HepG2 (cell line): ENCODE measurements around the gene SCARF1. TPM values are rescaled to one million over a fixed set of nuclear protein-coding genes. Genes with fewer than 3 reads are reported as not detected.
A peak's percentile ranks its signal among the peaks of the same experiment; 100 is the strongest.

Experiments
- EHMT2 ChIP-seq: fragments of 200-600 bp; sonication (generic); IDR thresholded peaks from 2 replicates; pipeline ENCODE4 v1.7.0; 2017; ENCODE audit warnings: antibody characterized with exemption, low read depth, low read length, borderline replicate concordance
- GABPB1 ChIP-seq: IDR thresholded peaks from 2 replicates; pipeline ENCODE4 v1.6.1; 2016; ENCODE audit warnings: mild to moderate bottlenecking, missing genetic modification reagents, moderate library complexity, missing compliant biosample characterization
- GATA4 ChIP-seq: sonication (generic); IDR thresholded peaks from 2 replicates; pipeline ENCODE4 v1.6.1; 2016; ENCODE audit warnings: antibody characterized with exemption, low read depth, borderline replicate concordance
- HMG20A ChIP-seq: IDR thresholded peaks from 2 replicates; pipeline ENCODE4 v1.6.1; 2016; ENCODE audit warnings: borderline replicate concordance
- MEF2D ChIP-seq: sonication (generic); formaldehyde crosslinking; IDR thresholded peaks from 2 replicates; pipeline ENCODE4 v1.5.1; 2020; ENCODE audit warnings: mild to moderate bottlenecking, missing genetic modification reagents
- NBN ChIP-seq: fragments of 450-650 bp; conservative IDR thresholded peaks from 2 replicates; pipeline ENCODE4 v1.6.1; 2017
- SIN3A ChIP-seq: IDR thresholded peaks from 2 replicates; pipeline ENCODE4 v1.6.1; 2011; ENCODE audit warnings: low read depth, mild to moderate bottlenecking, control low read depth, low read length, borderline replicate concordance
- SMC3 ChIP-seq: IDR thresholded peaks from 2 replicates; pipeline ENCODE4 v1.6.1; 2011; ENCODE audit warnings: low read length, improper control_type of control experiment
- SP2 ChIP-seq: sonication (generic); formaldehyde crosslinking; IDR thresholded peaks from 2 replicates; pipeline ENCODE4 v1.5.1; 2020; ENCODE audit warnings: mild to moderate bottlenecking, missing genetic modification reagents
- XRCC5 ChIP-seq: fragments of 200-400 bp; formaldehyde crosslinking; optimal IDR thresholded peaks from 2 replicates; pipeline ENCODE3; 2017; ENCODE audit warnings: mild to moderate bottlenecking, low read length
- ZBTB7A ChIP-seq: sonication (generic); formaldehyde crosslinking; IDR thresholded peaks from 2 replicates; pipeline ENCODE4 v1.8.0; 2022; ENCODE audit warnings: mild to moderate bottlenecking, missing genetic modification reagents
- ZNF260 ChIP-seq: sonication (generic); formaldehyde crosslinking; IDR thresholded peaks from 2 replicates; pipeline ENCODE4 v1.4.0; 2020; ENCODE audit warnings: missing genetic modification reagents, low read depth, mild to moderate bottlenecking, borderline replicate concordance
- ZNF30 ChIP-seq: sonication (generic); formaldehyde crosslinking; IDR thresholded peaks from 2 replicates; pipeline ENCODE4 v1.5.0; 2020; ENCODE audit warnings: mild to moderate bottlenecking, missing genetic modification reagents
- ZNF333 ChIP-seq: sonication (generic); formaldehyde crosslinking; IDR thresholded peaks from 2 replicates; pipeline ENCODE4 v1.4.0; 2020; ENCODE audit warnings: mild to moderate bottlenecking, missing genetic modification reagents, borderline replicate concordance
- polyA plus RNA-seq, 8 experiments: library from polyadenylated mRNA; depleted of rRNA in 3 of 8; stranded (reverse) in 7 of 8; unstranded in 1 of 8; fragments of >200 nt; fragmentation: Illumina TruSeq in 4 of 8; extraction: Trizol in 4 of 8; gene quantifications; 2 replicates each; pipeline versions ENCODE4 v1.2.1 to v1.2.3, GENCODE V29; 2011 to 2016; ENCODE audit warnings: low read depth in 4 of 8, missing spikeins in 1 of 8, mixed read lengths in 1 of 8; ENCODE audit not compliant: insufficient read depth in 1 of 8
- total RNA-seq, 5 experiments: library from RNA; depleted of rRNA; stranded (reverse); fragments of >200 nt; fragmentation: Illumina TruSeq; extraction: Trizol; gene quantifications; 2 replicates each; pipeline ENCODE4 v1.2.3, GENCODE V29; 2016; ENCODE audit warnings: low read depth in 1 of 5
- TF ChIP-seq, protein P1 (sequence below): sonication (generic); formaldehyde crosslinking; IDR thresholded peaks from 2 replicates; pipeline ENCODE4 v1.5.1; 2020; ENCODE audit warnings: mild to moderate bottlenecking, moderate library complexity, missing genetic modification reagents
- TF ChIP-seq, protein P2 (sequence below): IDR thresholded peaks from 2 replicates; pipeline ENCODE4 v1.6.1; 2016
- TF ChIP-seq, protein P3 (sequence below): sonication (generic); formaldehyde crosslinking; IDR thresholded peaks from 2 replicates; pipeline ENCODE4 v1.8.0; 2022; ENCODE audit warnings: mild to moderate bottlenecking, missing genetic modification reagents; ENCODE audit not compliant: insufficient replicate concordance
- TF ChIP-seq, protein P4 (sequence below): conservative IDR thresholded peaks from 2 replicates; pipeline ENCODE4 v1.6.1; 2018; ENCODE audit warnings: missing genetic modification reagents

The SCARF1 gene
- total and polyA plus RNA-seq, 2 of the 13 experiments (the other 11 are each of a cell fraction or from before 2014, with no cell fraction given): 0.24 to 0.71 TPM

DNA sequence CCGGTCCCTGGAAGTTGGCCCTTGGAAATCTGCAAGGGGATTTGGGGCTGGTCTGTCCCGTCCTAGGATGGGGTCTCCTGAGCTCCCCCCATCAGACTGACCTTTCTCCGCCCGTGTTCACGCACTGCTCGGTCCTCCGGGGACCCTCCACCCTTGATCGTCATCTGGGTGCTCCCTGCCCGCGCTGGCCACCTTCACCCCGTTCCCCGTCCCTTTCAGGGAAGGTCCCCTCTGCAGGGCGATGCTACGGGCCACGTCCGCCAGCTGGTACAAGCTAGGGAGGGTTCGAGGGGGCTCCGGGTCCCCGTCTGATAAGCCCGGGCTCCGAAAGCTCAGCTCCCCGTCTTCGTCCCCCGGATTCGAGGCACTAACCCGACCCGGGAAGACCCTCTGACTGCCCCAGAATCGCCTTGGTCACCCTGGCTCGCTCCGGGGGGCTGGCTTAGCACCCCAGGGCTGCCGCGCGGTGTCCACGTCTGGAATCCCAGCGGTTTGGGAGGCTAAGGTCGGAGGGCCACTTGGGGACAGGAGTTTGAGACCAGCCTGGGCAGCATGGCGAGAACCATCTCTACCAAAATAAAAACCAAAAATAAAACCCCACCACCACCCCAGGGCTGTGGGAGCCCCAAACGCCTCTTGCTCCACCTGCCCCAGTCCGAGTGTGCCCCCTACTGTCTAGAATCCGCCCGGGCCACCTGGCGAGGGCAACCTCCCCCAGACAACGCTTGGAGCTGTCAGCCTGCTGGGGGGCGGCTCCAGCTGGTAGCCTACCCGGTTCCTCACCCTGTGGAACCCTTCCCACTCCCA lies 15.8 kb downstream of the SCARF1 start (continued):
- TF ChIP-seq, protein P1, sequence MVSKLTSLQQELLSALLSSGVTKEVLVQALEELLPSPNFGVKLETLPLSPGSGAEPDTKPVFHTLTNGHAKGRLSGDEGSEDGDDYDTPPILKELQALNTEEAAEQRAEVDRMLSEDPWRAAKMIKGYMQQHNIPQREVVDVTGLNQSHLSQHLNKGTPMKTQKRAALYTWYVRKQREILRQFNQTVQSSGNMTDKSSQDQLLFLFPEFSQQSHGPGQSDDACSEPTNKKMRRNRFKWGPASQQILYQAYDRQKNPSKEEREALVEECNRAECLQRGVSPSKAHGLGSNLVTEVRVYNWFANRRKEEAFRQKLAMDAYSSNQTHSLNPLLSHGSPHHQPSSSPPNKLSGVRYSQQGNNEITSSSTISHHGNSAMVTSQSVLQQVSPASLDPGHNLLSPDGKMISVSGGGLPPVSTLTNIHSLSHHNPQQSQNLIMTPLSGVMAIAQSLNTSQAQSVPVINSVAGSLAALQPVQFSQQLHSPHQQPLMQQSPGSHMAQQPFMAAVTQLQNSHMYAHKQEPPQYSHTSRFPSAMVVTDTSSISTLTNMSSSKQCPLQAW (CRISPR knock-in tag): peak; percentile 34; the same call in 1 of the 2 replicates
- TF ChIP-seq, protein P2, sequence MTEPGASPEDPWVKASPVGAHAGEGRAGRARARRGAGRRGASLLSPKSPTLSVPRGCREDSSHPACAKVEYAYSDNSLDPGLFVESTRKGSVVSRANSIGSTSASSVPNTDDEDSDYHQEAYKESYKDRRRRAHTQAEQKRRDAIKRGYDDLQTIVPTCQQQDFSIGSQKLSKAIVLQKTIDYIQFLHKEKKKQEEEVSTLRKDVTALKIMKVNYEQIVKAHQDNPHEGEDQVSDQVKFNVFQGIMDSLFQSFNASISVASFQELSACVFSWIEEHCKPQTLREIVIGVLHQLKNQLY (CRISPR knock-in tag): no peak
- TF ChIP-seq XRCC5: peak; percentile 51
- TF ChIP-seq ZNF260 (CRISPR knock-in tag): no peak
- TF ChIP-seq, protein P3, sequence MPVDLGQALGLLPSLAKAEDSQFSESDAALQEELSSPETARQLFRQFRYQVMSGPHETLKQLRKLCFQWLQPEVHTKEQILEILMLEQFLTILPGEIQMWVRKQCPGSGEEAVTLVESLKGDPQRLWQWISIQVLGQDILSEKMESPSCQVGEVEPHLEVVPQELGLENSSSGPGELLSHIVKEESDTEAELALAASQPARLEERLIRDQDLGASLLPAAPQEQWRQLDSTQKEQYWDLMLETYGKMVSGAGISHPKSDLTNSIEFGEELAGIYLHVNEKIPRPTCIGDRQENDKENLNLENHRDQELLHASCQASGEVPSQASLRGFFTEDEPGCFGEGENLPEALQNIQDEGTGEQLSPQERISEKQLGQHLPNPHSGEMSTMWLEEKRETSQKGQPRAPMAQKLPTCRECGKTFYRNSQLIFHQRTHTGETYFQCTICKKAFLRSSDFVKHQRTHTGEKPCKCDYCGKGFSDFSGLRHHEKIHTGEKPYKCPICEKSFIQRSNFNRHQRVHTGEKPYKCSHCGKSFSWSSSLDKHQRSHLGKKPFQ (CRISPR knock-in tag): peak; percentile 63
- TF ChIP-seq HMG20A (CRISPR knock-in tag): no peak
- TF ChIP-seq GABPB1 (CRISPR knock-in tag): 0 out of 2 replicates have a peak, but pooled peaks have one; percentile 4
- TF ChIP-seq ZNF30: no peak
- TF ChIP-seq SP2 (CRISPR knock-in tag): no peak
- TF ChIP-seq NBN: no peak
- TF ChIP-seq MEF2D (CRISPR knock-in tag): no peak
- no peak for TF ChIP-seq ZNF333 (CRISPR knock-in tag)
- no peak for TF ChIP-seq EHMT2
- no peak for TF ChIP-seq SIN3A
- TF ChIP-seq, protein P4, sequence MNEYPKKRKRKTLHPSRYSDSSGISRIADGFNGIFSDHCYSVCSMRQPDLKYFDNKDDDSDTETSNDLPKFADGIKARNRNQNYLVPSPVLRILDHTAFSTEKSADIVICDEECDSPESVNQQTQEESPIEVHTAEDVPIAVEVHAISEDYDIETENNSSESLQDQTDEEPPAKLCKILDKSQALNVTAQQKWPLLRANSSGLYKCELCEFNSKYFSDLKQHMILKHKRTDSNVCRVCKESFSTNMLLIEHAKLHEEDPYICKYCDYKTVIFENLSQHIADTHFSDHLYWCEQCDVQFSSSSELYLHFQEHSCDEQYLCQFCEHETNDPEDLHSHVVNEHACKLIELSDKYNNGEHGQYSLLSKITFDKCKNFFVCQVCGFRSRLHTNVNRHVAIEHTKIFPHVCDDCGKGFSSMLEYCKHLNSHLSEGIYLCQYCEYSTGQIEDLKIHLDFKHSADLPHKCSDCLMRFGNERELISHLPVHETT (CRISPR knock-in tag): no peak
- TF ChIP-seq SMC3: peak; percentile 35; the same call in 1 of the 2 replicates
- TF ChIP-seq ZBTB7A (CRISPR knock-in tag): peak; percentile 72; the same call in 1 of the 2 replicates
- TF ChIP-seq GATA4: no peak
